NCI-H128 (cell line): ENCODE measurements around the gene GPATCH1.
"Not testable (repeated sequence)": the region's sequence is repeated elsewhere in the genome, so short reads cannot be mapped to it uniquely, and the experiment has no call there.

ENCODE experiments used
- DNase-seq: peaks from one replicate; lab custom pipeline; 2025; ENCODE audit not compliant: unreplicated experiment; lab: John Stamatoyannopoulos, UW

Gene GPATCH1

GRCh38 chr19:33114312-33114711, 33.3 kb downstream of the GPATCH1 start:
- no peak for DNase-seq

GRCh38 chr19:33117501-33117900, 36.5 kb downstream of the GPATCH1 start:
- DNase-seq, result no peak

GRCh38 chr19:33118643-33119042, 37.7 kb downstream of the GPATCH1 start:
- DNase-seq, result no peak

GRCh38 chr19:33124207-33125098, 43.5 kb downstream of the GPATCH1 start:
- DNase-seq, result no peak

- peak; percentile 10 for DNase-seq
Measured at GRCh38 chr19:33125929-33126388, 45.0 kb downstream of the GPATCH1 start.

GRCh38 chr19:33126712-33127111, 45.7 kb downstream of the GPATCH1 start:
- DNase-seq, result not testable (repeated sequence)

- no peak for DNase-seq
Measured at GRCh38 chr19:33129901-33130300, 48.9 kb downstream of the GPATCH1 start.

- DNase-seq, result no peak
Measured at GRCh38 chr19:33130433-33130832, 49.5 kb downstream of the GPATCH1 start.

- DNase-seq, result no peak
Measured at GRCh38 chr19:33132021-33132420, 51.0 kb downstream of the GPATCH1 start, which contains the start of gene WDR88. Gene WDR88 (plus strand): TSS chr19:33132114. CDS start chr19:33132170, 56 bp downstream.

GRCh38 chr19:33132425-33132824, 51.4 kb downstream of the GPATCH1 start:
- DNase-seq, result no peak

- no peak for DNase-seq
Measured at GRCh38 chr19:33133438-33134031, 52.6 kb downstream of the GPATCH1 start.

GRCh38 chr19:33134571-33135041, 53.6 kb downstream of the GPATCH1 start:
- DNase-seq, result no peak

GRCh38 chr19:33139165-33139564, 58.2 kb downstream of the GPATCH1 start:
- DNase-seq, result no peak

- DNase-seq, result peak; percentile 15
Measured at GRCh38 chr19:33143897-33144405, 63.0 kb downstream of the GPATCH1 start.

GRCh38 chr19:33146209-33146608, 65.2 kb downstream of the GPATCH1 start:
- no peak for DNase-seq

GRCh38 chr19:33147538-33147937, 66.6 kb downstream of the GPATCH1 start:
- DNase-seq, result no peak

GRCh38 chr19:33150852-33151518, 70.0 kb downstream of the GPATCH1 start:
- DNase-seq, result no peak

GRCh38 chr19:33152176-33152575, 71.2 kb downstream of the GPATCH1 start:
- no peak for DNase-seq

GRCh38 chr19:33152625-33153024, 71.6 kb downstream of the GPATCH1 start:
- not testable (repeated sequence) for DNase-seq

- not testable (repeated sequence) for DNase-seq
Measured at GRCh38 chr19:33154313-33154712, 73.3 kb downstream of the GPATCH1 start.

GRCh38 chr19:33156334-33156733, 75.4 kb downstream of the GPATCH1 start:
- no peak for DNase-seq
